ENCODE data around the gene SH2D1B.

Gene SH2D1B

DNA sequence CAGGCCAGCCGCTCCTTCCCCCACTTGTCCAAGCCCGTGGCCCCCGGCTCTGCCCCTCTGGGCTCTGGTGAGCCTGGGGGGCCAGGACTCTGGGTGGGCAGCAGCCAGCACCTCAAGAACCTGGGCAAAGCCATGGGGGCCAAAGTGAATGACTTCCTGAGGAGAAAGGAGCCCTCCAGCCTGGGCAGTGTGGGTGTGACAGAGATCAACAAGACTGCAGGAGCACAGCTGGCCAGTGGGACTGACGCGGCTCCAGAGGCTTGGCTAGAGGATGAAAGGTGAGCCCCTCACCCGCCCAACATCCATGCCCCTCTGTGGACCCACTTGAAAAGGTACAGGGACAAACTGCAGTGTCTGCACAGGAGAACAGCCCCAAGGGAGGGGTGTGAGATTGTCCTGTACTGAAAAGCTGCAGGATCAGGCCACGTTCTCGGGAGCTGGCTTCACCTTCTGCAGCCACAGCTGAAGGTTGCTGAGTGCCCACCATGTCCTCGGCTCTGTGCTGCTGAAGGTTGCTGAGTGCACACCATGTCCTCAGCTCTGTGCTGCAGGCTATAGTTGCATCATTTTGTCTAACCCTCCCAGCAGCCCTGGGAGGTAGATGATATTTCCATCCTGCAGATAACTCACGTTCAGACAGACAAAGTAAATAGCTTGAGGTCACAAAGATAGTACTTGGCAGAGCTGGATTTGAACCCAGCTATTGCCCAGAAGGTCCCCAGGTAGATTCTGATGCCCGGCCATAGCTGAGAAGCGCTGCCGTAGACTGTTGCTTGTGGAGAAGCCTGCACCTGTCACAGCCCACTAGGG, 29.8 kb downstream of the SH2D1B start:
- no peak for DNase-seq (ENCODE audit: low read depth)

DNA sequence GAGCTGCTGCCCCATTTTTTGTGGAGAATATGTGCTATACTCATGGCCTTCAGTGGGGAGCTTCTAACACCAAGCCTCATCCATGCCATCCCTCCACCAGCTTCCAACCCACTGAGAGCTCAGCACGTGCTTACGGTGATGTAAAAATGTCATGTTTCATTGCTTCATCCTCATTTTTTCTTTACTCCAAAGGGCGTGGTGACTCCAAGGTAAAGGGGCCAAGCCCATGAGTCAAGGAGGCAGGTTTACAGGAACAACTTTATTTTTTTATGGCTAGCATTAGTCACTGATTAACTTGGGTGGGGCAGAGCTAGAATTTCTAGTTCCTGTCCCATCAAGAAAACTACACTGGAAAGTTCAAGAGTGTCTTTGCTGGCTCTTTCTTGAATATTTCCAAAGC, 30.6 kb downstream of the SH2D1B start, which contains the start of gene C1orf226:
C1orf226 (plus strand) TSS at position 346 of the 400 bp plus-strand sequence. CDS start 174 bp downstream, outside the sequence.
- no peak for DNase-seq (ENCODE audit: low read depth)

DNA sequence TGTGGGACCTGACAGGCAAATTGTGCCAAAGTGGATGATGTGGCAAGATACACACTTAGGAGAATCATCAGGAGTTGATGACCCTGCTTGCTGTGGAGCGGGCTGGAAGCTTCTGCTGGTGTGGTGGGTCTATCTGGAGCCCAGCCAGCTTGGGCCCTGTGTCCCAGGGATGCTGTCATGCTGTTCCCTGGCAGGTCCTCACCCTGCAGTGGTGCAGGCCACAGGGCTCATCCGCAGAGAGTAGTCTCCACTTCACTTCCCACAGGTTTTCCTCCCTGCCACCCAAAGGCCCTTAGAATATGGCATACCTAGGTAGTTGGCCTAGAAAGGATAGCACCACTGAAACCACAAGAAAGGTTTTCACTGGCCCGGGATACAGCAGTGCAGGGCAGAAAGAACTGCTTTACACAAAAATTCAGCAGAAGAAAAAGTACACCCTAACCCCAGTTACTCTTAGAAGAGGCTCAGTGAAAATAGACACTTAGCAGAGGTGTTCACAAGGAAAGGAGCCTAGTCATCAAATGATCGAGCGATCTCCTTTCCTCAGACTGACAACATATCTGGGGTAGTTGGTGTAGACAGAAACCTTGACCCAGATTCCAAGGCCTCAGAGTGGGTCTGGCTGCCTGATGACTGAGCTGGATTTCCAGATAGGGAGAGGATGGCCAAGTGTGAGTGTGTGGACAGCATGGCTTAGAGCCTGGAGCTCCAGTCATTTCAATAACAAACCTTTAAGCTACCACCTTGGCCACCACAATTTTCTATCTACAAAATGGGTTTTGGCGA, 31.7 kb downstream of the SH2D1B start:
- no peak for DNase-seq (ENCODE audit: low read depth)

DNA sequence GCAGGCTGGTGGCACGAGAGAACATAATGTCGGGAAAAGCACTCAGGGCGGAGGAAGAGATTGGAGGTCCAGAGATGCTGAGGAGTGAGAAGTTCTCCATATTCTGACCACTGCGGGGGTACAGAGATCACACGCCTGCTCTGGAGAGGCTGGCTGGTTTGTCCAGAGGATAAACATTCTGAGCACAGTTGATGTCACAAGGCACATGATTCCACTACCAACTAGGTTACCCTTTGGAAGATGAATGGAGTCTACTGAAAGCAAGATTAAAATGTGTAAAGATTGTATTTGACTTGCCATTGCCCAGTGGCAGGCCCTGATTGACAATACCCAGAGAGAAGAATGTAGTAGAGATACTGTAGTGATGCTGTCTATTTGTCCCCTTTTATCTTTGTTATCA, 35.2 kb downstream of the SH2D1B start, which contains the start of gene SPATA46:
SPATA46 (minus strand) TSS at position 164 of the 400 bp plus-strand sequence; CDS start at position 100, 64 bp downstream.
- no peak for DNase-seq (ENCODE audit: low read depth)

DNA sequence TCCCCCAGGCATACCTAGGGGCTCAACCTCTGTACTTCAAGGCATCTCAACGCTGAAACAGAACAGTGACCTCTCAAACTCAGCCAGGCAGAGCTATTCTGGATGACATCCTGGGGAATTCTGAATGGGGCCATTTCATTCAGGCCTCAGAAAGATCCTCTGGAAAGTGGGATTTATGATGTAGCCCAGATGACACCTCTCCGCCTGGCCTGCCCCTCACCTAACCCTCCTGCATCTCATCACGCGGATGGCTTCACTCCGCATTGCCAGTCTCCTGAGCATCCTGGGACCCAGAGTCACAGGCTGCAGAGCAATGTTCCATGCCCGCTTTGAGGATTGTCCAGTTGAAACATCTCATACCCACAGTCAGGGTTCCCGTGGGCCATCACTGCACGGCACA, 36.5 kb downstream of the SH2D1B start:
- no peak for DNase-seq (ENCODE audit: low read depth)

DNA sequence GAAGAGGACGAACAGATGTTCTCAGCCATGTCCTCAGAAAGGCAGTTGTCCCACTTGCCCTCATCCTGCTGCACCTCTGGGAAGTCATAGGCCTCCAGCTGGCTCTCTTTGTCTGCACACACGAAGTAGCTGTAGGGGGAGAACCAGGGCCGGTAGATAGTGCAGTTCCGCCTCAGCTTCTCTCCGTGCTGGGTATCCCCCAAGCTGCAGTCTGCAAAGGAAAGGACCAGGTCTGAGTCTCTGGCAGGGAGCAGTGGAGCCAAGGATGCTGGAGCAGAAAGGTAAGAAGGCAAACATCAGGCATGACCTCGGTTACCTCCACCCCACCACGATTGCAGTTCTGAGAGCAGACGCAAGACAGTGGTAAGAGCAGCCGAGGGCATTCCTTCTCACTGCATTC, 37.5 kb downstream of the SH2D1B start:
- no peak for DNase-seq (ENCODE audit: low read depth)

DNA sequence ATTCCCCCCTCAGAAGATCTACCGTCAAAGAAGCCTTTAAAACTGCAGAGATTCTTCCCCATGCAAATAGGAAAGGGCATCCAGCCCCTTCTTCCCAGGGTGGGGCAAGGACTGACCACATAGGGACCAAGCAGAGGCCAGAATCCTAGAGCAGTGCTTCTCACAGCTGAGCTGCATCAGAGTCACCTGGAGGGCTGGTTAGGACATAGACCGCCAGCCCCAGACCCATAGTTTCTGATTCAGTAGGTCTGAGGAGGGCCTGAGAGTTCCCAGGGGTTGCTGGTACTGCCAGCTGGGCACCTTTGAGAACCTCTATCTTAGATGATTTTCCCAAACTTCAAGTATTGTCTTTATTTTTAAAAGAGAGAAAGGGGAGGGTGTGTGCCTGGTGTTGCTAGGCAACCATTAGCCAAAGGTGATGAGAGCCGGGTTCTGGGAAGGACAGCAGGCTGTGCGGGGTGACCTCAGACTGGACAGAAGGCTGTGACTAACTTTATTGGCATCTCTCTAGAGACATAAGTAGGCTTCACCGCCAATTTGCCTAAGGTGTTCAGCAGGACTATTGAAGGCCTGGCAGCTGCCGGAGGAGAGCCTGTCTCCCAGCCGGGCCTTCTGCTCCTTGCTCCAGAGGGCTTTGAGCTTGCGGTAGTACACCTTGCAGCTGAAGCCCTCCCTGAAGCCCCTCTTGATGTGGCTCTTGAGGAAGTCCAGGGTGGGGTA, 38.2 kb downstream of the SH2D1B start:
- no peak for DNase-seq (ENCODE audit: low read depth)

DNA sequence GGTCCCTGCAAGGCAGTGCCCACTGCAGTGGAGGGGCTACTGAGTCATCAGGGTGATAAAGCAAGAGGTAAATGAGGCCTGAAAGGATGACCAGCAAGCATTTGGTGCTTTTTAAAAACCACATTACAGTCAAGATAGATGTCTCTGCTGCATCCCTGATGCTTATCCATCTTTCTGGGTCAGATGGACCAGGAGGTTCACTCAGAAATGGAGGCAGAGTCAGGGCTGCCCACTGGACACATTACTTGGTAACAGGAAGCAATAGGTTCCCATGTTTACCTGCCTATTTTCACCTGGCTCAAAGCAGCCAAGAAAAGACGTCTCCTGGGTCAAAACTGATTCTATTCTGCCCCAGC, 38.9 kb downstream of the SH2D1B start:
- DNase-seq (ENCODE audit: low read depth) = no peak

DNA sequence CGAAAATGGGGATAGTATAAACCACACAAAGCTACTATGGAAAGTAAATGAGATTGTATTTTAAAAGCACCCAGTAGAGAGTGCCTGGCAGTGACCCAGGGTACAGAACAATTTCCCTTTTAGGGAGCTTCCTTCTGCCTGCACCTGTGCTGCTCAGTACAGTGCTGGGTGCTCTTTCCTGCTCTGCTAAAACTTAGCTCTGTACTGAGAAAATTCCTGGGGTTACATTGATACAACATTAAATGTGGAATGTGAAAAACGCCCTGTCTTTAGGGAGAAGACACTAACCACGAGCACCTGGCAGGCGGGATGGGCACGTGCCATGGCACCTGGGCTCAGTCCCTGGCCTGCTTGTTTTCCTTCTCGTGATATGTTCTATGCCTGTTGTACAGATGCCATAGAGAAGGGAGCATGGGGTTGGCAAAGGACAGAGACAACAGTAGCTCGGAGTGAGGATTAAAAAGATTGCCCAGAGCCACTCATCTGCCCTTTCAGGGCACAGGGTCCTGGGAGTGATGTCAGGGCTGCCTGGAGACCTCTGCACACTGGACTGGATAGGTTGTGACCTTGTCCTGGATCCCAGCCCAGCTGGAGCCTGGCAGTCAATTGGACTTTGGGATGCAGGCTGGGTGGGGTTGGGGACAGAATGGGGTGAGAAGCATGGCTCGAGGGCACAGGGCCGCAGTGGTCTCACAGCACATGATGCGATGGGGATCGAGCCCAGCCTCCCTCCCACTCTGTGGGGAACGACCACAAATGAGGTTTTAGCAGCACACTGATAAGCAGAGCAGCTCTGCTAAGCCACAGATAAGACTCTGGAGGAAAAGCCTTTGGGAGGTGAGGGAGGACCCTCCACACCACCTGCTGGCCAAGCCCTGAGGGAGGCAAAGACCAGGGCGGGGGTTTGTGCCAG, 39.5 kb downstream of the SH2D1B start:
- no peak for DNase-seq (ENCODE audit: low read depth)

DNA sequence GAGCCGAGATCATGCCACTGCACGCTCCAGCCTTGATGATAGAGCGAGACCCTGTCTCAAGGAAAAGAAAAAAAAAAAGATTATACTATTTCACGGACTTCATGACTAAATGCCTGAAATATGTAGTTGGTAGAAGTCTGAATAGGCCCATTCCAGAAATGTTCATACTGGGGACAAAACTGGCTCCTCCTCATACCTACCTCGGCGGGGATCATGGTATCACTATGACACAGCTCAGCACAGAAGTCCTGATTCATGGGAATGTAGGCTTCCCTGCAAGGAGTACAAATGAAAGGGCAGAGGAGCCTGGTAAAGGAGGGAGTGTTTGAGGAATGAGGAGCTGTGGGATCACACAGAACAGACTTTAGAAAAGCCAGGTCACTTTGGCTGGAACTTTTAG, 40.3 kb downstream of the SH2D1B start:
- DNase-seq (ENCODE audit: low read depth) = no peak

DNA sequence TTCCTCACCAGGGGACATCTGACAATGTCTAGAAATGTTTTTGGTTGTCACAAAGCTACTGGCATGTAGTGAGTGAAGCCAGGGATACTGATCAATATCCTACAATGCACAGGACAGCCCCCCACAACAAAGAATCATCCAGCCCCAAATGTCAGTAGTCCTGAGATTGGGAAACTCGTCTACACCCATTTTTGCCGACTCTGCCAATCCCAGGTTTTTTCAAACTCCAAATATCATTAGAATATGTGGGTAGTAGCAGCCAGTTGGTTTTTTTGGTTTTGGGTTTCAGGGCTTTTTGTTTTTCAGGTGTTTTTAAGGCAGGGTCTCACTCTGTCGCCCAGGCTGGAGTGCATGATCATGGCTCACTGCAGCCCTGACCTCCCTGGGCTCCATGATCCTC, 41.2 kb downstream of the SH2D1B start:
- DNase-seq (ENCODE audit: low read depth) = no peak

DNA sequence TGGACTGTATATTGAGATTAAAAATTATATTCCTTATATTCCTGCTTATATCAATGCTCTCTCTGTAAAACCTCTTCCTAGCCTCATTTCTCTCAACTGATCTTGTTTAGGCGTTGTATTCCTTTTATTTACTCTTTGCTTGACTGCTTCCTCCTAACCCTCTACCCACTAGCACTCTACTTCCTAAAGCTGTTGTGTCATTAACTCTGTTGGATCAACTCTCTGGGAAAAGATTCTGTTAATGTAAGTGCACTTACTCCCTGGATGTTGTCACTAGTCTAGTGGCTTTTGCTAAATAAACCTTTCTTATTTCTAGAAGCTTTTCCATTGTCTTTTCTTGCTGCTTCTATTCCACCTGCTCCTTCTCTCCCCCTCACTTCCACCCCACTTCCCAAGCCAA, 41.8 kb downstream of the SH2D1B start:
- no peak for DNase-seq (ENCODE audit: low read depth)

DNA sequence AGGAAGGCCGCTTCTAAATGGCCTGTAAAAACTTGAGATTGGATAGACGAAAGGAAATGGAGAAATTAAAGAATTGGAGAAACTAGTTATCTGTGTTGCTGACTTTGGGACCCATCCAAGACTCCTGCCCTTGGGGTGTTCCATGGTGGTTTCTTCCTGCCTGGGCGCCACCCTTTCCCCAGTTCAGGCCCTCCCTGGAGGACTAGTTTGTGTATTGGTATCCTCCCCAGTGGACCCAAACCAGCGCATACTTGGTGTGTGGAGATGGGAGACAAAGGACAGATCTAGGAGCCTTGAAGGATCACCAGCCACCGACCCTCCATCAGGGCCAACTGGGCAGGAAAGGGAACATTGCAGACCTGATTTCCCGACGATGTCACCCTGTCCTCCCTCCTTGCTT, 42.4 kb downstream of the SH2D1B start:
- no peak for DNase-seq (ENCODE audit: low read depth)

DNA sequence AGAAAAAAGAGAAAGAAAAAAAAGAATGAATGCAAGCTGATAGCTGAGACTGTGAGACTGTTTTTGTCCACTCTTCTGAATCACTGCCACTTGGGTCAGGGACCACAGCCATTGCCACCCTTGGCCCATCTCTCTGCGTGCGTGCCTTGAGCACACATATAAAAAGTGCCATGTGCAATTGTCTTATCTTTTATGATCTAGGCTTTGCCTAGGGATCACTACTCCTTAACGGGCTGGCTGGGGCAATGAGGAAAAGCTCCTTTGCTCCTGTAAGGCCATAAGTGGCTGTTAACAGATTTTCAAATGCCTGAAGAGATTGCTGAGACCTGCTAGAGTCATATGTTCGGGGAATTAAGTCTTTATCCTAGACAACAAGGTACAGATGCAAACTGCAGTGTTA, 43.5 kb downstream of the SH2D1B start:
- no peak for DNase-seq (ENCODE audit: low read depth)

DNA sequence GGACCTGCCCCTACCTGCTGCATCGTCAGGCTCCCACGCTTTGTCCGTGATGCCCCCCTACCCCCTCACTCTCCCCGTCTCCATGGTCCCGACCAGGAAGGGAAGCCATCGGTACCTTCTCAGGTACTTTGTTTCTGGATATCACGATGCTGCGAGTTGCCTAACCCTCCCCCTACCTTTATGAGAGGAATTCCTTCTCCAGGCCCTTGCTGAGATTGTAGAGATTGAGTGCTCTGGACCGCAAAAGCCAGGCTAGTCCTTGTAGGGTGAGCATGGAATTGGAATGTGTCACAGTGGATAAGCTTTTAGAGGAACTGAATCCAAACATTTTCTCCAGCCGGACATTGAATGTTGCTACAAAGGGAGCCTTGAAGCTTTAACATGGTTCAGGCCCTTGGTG, 44.2 kb downstream of the SH2D1B start:
- DNase-seq (ENCODE audit: low read depth) = no peak

DNA sequence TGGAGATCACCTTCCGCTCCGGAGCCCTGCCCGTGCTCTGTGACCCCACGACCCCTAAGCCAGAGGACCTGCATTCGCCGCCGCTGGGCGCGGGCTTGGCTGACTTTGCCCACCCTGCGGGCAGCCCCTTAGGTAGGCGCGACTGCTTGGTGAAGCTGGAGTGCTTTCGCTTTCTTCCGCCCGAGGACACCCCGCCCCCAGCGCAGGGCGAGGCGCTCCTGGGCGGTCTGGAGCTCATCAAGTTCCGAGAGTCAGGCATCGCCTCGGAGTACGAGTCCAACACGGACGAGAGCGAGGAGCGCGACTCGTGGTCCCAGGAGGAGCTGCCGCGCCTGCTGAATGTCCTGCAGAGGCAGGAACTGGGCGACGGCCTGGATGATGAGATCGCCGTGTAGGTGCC, 44.9 kb downstream of the SH2D1B start:
- no peak for DNase-seq (ENCODE audit: low read depth)

DNA sequence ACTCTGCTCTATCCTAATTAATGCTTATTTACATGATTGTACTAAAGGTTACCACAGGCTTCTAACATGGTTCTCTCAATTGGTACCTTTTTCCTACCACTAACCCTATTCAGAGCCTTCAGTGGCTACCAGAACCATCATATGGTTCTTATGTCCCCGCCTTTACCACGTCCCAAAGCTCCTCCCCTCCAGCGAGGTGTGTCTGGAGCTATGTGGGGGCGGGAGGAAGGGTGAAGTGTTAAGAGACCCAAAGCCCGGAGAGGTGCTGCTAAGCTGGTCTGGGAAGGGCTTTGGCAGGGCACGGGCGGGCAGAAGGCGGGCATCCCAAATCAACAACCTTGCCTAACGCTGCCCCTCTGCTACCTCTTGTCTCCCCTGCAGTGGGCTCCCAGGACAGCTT, 45.3 kb downstream of the SH2D1B start:
- no peak for DNase-seq (ENCODE audit: low read depth)

DNA sequence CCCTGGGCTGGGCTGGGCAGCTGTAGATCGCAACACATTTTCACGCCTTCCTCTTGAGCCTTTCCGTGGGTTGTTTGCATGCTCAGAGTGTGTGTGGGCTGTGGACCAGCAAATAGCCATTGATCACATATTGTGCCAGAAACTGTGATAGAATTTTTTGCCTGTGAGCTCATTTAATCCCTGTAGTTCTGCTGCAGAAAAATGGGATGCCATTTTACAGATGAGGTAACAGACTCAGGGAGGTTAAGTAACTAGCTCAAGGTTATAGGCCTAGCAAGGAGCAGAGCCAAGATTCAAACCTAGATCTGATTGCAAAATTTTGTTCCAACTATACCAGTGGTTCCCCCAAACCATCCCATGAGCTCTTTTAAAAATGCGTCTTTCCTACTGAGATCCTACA, 45.8 kb downstream of the SH2D1B start:
- no peak for DNase-seq (ENCODE audit: low read depth)

DNA sequence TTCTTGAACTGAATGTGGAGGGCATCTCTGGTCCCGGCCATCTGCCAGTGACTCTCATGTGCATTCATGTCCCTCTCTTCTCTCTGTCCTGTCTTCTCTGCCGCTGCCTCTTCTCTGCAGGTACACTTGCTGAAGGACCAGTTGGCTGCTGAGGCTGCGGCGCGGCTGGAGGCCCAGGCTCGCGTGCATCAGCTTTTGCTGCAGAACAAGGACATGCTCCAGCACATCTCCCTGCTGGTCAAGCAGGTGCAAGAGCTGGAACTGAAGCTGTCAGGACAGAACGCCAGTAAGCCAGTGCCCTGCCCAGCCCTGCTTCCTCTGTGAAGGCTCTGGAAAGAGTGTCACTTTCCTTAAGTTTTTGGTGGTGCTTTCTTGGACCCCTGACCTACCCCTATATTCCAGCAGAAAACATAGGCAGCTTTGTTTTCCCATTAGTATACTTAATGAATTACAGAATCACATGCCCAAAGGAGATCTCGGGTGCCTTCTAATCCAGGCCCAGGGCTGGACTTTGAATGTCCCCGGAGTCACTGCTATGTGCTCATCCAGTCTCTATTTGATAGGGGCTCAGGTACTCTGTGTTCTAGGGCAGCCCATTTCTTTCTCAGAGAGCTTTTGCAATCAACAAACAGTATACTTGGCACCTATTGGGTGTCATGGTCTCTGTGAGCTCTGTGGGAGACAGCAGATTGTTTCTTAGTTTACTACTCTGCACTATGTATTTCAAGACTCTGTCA, 46.5 kb downstream of the SH2D1B start:
- no peak for DNase-seq (ENCODE audit: low read depth)

DNA sequence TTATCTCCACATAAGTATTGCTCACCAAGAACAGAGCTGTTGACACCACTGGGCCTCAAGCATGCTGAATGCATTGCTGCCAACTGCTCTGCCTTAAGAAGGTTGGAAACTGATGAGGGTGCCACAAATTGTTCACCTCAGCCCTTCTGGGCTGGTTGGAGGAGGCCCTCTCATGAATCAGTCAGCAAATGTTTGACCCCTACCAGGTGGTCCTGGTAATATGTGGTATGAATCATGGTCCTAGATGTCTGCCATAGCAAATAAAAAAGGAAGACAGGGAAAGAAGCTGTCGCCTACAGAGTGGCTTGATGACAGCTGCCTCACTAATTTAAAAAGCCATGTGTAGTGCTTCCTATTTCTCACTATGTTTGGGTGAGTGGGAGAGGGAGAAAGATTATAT, 47.4 kb downstream of the SH2D1B start:
- DNase-seq (ENCODE audit: low read depth) = no peak

DNA sequence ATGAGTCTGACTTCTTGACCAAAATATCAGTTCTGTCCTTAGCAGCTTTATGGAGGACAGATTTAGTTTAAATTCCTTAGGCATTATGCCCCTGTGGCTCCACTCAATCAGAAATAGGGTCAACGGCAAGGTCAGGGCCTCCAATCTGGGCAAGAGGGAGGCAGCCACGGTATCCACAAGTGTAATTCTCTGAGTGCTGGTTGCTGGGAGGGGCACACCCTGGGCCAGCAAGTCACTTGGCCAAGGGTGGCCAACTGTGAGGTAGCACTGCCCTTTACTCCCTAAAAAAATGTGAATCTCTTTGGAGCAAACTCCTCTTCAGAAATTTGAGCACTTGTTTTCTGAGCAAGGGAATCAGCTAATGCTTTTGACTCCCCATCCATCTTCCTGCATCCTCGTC, 48.1 kb downstream of the SH2D1B start:
- no peak for DNase-seq (ENCODE audit: low read depth)

Data from activated T-cell treated with anti-CD3 and anti-CD28 coated beads for 1 hour (primary cell).